Stimulated activated CD8-positive, alpha-beta memory T cell treated with anti-CD3 and anti-CD28 coated beads, Interleukin-4, amount 100 ng/mL, for 48 hours (primary cell): ENCODE results near the gene IL36G.

Experiments
- DNase-seq: peaks from one replicate; pipeline ENCODE4 v3.0.0-alpha.2; 2020

The IL36G gene

DNA sequence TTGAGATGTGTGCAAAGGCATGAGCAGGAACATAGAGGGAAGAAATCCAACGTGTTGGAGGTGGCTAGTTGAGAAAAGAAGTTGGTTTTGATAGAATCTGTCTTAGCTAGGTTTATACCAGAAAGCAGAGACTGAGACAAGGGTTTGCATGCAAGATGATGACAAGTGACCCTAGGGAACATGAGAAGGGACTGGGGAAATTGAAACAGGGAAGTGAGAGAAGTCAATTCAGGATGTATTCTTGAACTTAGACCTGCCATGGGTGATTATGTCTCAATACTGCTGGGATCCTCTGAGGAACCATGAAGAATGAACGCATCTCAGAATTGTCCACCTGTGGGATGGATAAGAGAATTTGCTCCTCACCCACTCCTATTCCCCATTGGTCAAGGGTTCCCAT, 47.9 kb downstream of the IL36G start:
- no peak for DNase-seq

DNA sequence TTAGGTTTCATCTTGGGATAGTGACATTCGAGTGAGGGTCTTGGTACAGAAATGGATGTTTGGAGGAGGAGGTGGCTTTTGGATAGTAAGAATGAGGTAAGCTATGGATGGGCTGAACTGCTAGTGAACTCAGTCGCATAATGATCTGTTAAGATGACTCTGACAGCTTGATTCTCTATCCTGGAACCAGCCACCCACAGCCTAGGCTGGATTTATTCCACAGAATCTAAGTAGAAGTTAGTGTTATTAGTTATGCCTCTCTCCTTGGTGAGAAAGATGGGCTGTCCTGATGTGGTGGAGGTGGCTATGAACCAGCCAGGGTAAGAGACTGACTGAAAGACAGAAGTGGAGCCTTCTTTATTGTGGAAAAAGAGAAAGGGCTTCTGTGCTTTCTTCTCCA, 49.9 kb downstream of the IL36G start:
- no peak for DNase-seq

DNA sequence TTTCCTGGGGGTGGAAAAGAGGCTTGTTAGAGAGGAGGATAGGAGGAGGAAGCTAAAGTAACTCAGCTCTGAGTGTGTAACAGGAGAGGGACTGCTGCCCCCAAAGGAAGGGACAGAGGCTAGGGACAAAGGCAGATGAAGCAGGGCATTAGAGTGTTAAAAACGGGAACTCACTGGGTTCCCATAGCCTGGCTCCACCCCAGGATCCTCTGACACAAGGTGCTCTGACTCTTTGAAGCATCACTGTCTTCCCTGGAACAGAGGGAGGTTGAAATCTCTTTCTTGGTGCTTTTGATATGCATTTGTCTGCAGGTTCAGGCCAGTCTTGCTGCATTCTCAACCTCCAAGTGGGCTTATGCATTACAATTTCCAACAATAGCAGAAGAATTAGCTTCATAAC, 50.3 kb downstream of the IL36G start:
- DNase-seq = no peak

DNA sequence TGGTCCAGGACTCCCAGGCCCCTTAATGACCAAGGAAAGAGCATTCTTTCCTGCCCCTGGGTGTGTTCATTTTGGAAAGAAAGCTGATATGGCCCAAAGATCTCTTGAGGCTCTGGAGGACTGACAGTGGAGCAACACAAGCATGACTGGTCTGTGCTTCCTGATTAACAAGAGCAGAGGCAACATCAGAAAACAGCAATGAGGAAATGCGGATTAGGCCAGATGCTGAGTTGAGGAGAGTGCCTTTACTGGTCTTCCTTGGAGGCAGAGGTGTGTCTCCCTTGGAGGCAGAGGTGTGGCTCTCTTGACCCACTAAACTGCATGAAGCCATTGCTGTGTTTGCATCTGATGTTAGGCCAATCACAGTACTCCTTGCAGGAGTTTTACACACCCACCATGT, 54.9 kb downstream of the IL36G start:
- no peak for DNase-seq

DNA sequence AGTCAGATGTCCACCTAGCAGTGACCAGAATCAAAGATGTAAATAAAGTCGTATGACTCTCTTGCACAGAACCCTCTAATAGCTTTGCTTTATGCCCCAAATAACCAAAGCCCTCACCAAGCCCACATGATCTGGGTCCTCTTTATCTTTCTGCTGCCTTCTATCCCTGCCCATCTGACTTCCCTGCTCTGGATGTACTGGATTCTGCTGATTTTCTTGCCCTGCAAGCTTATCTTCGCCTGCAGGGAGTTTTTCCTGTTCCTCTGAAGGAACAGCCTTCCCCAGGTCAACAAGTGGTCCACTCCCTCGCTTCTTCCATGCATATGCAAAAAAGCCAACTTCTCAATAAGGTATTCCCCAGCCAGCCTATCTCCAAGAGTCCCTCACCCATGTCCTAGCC, 56.2 kb downstream of the IL36G start:
- no peak for DNase-seq
